KMS-11 (cell line): ENCODE results near the gene CES3.

ENCODE experiments used
- H2AFZ ChIP-seq: fragments of 200-600 bp; sonication (generic); 2 replicates; pipeline ENCODE4 v1.6.1; 2016; ENCODE audit warnings: antibody characterized with exemption, mixed run types, low read depth
- H3K27ac ChIP-seq: fragments of 200-600 bp; sonication (generic); 2 replicates; pipeline ENCODE4 v1.6.1; 2016; ENCODE audit warnings: mild to moderate bottlenecking, mixed run types
- H3K27me3 ChIP-seq: fragments of 200-600 bp; sonication (generic); 2 replicates; pipeline ENCODE4 v1.6.1; 2017; ENCODE audit warnings: mild to moderate bottlenecking, low read depth, mixed run types, moderate library complexity; ENCODE audit not compliant: insufficient read depth
- H3K36me3 ChIP-seq: fragments of 200-600 bp; sonication (generic); 2 replicates; pipeline ENCODE4 v1.6.1; 2017; ENCODE audit warnings: mild to moderate bottlenecking, mixed run types; ENCODE audit not compliant: insufficient read depth
- H3K4me1 ChIP-seq: fragments of 200-600 bp; sonication (generic); 2 replicates; pipeline ENCODE4 v1.6.1; 2016; ENCODE audit warnings: mild to moderate bottlenecking, low read depth, mixed run types; ENCODE audit not compliant: poor library complexity, severe bottlenecking
- H3K4me2 ChIP-seq: fragments of 200-600 bp; sonication (generic); 2 replicates; pipeline ENCODE4 v1.7.0; 2016; ENCODE audit warnings: mild to moderate bottlenecking, mixed run types
- H3K4me3 ChIP-seq: fragments of 200-600 bp; sonication (generic); IDR thresholded peaks from 2 replicates; pipeline ENCODE4 v1.6.1; 2017; ENCODE audit warnings: low read depth, low read length, mixed read lengths; ENCODE audit not compliant: insufficient read depth
- H3K79me2 ChIP-seq: fragments of 200-600 bp; sonication (generic); 2 replicates; pipeline ENCODE4 v1.6.1; 2016; ENCODE audit warnings: low read depth, mixed run types; ENCODE audit not compliant: insufficient read depth
- H3K9ac ChIP-seq: fragments of 200-600 bp; sonication (generic); 2 replicates; pipeline ENCODE4 v1.6.1; 2016; ENCODE audit warnings: mild to moderate bottlenecking, mixed run types
- H4K20me1 ChIP-seq: fragments of 200-600 bp; sonication (generic); 2 replicates; pipeline ENCODE4 v1.6.1; 2016; ENCODE audit warnings: mild to moderate bottlenecking, mixed run types; ENCODE audit not compliant: insufficient read depth
- TF ChIP-seq, protein P1 (sequence below): fragments of 200-600 bp; sonication (generic); conservative IDR thresholded peaks from 2 replicates; pipeline ENCODE4 v1.6.1; 2017; ENCODE audit warnings: low read depth, mild to moderate bottlenecking, antibody characterized with exemption, low read length, moderate library complexity, mixed read lengths

Gene CES3

DNA sequence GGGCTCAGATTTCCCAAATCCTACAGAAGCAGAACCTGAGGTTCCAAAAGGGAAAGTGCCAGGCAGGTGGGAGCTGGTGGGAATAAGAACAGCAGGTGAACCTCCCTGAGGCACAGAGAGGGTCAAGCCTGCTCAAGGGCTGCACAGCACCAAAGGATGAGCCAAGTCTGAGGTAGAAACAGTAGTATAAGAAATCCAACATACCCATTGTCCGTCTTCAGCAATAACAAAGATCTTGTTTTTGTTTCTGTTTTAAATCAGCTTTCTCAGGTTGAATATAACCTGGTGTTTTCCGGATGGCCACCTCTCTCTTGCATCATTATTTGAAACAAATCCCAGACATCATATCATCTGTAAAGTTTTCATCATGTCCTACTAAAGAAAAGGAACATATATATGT is 10.6 kb upstream of the CES3 start:
- H4K20me1 ChIP-seq, result no peaks in the 10 kb centered on the region
- no peak overlapping the region for H3K9ac ChIP-seq
- no peak overlapping the region for H3K4me3 ChIP-seq
- TF ChIP-seq, protein P1, sequence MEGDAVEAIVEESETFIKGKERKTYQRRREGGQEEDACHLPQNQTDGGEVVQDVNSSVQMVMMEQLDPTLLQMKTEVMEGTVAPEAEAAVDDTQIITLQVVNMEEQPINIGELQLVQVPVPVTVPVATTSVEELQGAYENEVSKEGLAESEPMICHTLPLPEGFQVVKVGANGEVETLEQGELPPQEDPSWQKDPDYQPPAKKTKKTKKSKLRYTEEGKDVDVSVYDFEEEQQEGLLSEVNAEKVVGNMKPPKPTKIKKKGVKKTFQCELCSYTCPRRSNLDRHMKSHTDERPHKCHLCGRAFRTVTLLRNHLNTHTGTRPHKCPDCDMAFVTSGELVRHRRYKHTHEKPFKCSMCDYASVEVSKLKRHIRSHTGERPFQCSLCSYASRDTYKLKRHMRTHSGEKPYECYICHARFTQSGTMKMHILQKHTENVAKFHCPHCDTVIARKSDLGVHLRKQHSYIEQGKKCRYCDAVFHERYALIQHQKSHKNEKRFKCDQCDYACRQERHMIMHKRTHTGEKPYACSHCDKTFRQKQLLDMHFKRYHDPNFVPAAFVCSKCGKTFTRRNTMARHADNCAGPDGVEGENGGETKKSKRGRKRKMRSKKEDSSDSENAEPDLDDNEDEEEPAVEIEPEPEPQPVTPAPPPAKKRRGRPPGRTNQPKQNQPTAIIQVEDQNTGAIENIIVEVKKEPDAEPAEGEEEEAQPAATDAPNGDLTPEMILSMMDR, result no peak
- H3K4me1 ChIP-seq, result peaks cover 3% of the 10 kb centered on the region
- H2AFZ ChIP-seq, result no peak overlapping the region
- H3K27me3 ChIP-seq, result no peaks in the 10 kb centered on the region
- no peak overlapping the region for H3K27ac ChIP-seq
- no peaks in the 10 kb centered on the region for H3K36me3 ChIP-seq
- H3K4me2 ChIP-seq, result no peak overlapping the region
- H3K79me2 ChIP-seq, result no peaks in the 10 kb centered on the region

DNA sequence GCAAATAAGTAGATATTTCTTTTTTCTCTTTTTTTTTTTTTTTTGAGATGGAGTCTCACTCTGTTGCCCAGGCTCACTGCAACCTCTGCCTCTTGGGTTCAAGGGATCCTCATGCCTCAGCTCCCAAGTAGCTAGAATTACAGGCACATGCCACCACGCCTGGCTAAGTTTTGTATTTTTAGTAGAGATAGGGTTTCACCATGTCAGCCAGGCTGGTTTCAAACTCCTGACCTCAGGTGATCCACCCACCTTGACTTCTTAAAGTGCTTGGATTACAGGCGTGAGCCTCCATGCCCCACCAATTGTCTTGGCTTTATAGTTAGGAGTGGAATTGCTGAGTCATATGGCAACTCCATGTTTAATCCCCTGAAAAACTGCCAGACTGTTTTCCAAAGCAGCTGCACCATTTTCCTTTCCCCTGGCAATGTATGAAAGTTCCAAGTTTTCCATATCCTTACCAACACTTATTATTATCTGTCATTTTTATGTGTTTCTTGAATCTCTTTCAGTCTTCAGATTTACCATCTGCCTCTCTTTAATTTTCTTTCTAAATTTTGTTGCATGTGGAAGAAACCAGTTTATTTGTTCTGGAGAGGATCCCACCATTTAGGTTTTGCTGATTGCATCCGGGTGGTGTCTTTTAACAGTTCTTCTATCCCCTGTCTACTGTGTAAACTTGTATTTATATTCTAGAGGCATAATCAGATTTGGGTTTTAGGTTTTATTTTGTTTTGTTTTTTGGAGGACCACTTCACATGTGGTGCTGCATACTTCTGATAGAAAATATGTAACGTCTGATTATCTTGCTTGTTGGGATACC is 9.9 kb upstream of the CES3 start:
- H4K20me1 ChIP-seq, result no peaks in the 10 kb centered on the region
- no peaks in the 10 kb centered on the region for H3K79me2 ChIP-seq
- no peak overlapping the region for H3K4me2 ChIP-seq
- H3K27ac ChIP-seq, result no peak overlapping the region
- H3K9ac ChIP-seq, result no peak overlapping the region
- no peaks in the 10 kb centered on the region for H3K36me3 ChIP-seq
- no peak overlapping the region for H3K4me3 ChIP-seq
- H3K27me3 ChIP-seq, result no peaks in the 10 kb centered on the region
- no peak overlapping the region for H2AFZ ChIP-seq
- H3K4me1 ChIP-seq, result peaks cover 3% of the 10 kb centered on the region
- TF ChIP-seq, protein P1, result no peak

DNA sequence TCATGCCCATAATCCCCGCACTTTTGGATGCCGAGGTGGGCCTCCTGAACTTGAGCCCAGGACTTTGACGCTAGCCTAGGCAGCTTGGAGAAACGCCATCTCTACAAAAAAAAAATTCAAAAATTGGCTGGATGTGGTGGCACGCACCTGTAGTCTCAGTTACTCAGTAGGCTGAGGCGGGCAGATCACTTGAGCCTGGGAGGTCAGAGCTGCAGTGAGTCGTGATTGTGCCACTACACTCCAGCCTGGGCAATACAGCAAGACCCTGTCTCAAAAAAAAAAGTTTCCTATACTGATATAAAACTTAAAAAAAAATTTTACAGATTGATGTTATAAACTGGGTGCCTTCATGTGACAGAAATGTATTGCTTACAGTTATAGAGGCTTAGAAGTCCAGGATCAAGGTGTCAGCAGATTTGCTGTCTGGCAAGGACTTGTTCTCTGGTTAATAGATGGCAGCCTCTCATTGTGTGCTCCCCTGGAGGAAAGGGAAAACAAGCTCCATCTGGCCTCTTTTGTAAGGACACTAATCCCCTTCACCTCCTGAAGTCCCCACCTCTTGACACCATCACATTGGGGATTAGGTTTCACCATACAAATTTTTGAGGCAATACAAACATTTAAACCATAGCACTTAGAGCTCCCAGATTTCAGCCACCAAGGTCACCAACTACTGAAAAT is 8.5 kb upstream of the CES3 start:
- Histone ChIP-seq H3K27ac (no peak overlapping the region), H4K20me1 (no peaks in the 10 kb centered on the region), H3K4me3 (no peak overlapping the region), H3K4me2 (no peak overlapping the region), H3K27me3 (no peaks in the 10 kb centered on the region), H2AFZ (no peak overlapping the region), H3K36me3 (no peaks in the 10 kb centered on the region), H3K9ac (no peak overlapping the region), H3K4me1 (peaks cover 2% of the 10 kb centered on the region), H3K79me2 (no peaks in the 10 kb centered on the region)
- TF ChIP-seq, protein P1, result no peak

DNA sequence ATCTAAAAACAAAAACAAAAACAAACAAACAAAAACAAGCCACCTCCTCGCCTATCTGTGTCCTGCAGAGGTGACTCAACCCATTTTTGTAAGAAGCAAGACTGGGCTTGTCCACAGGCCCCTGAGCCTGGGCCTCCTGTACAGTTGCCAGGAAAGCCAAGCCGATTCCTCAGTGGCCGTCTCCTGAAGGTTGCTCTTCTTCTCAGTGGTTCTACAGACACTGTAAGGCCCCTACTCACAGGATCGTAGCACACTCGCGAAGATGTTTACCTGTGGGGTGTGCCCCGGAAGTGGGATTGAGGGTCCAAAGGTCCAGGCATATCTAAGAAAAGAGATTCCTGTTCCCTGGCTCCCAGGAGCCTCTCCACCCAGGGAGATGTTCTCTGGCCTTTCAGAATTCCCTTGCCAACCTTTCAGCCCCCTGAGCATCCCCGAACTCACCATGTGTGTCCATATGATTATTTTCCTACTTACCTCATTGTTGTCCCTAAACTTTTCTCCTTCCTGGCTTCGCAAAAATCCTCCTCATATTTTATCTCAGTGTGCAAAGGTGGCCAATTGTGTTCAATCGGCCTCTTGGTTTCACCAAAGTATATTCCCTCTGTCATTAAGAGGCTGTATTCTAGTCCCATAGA is 7.5 kb upstream of the CES3 start:
- TF ChIP-seq, protein P1, result no peak
- Histone ChIP-seq H3K9ac (no peak overlapping the region), H3K79me2 (no peaks in the 10 kb centered on the region), H3K4me3 (no peak overlapping the region), H3K27ac (no peak overlapping the region), H3K4me2 (no peak overlapping the region), H2AFZ (no peak overlapping the region), H3K36me3 (no peaks in the 10 kb centered on the region), H4K20me1 (no peaks in the 10 kb centered on the region), H3K4me1 (no peaks in the 10 kb centered on the region), H3K27me3 (no peaks in the 10 kb centered on the region)
